Ovary (tissue), 9 donors: ENCODE results near the gene CTBP2. TPM values are rescaled to one million over a fixed set of nuclear protein-coding genes. Genes with fewer than 3 reads are reported as not detected.
A peak's percentile ranks its signal among the peaks of the same experiment; 100 is the strongest.

ENCODE experiments used
- DNase-seq, 5 donors: peaks; one replicate each; pipeline ENCODE4 v3.0.0-alpha.2; 2019 to 2020
- H3K27ac ChIP-seq, 2 donors: fragments of 200-600 bp; one replicate each; pipeline versions ENCODE4 v1.5.1 to v1.8.0; 2019 to 2022
- H3K27me3 ChIP-seq: fragments of 200-600 bp; one replicate; pipeline ENCODE4 v1.8.0; 2022
- H3K36me3 ChIP-seq: fragments of 200-600 bp; sonication (generic); one replicate; pipeline ENCODE4 v1.5.1; 2019
- H3K4me1 ChIP-seq: one replicate; pipeline ENCODE4 v1.8.1; 2013; ENCODE audit warnings: mild to moderate bottlenecking, moderate library complexity; ENCODE audit not compliant: insufficient read depth
- H3K4me3 ChIP-seq: fragments of 200-600 bp; sonication (generic); one replicate; pipeline ENCODE4 v1.5.1; 2017
- H3K9me3 ChIP-seq, 2 donors: fragments of 200-600 bp in 1 of 2; sonication (generic) in 1 of 2; one replicate each; pipeline versions ENCODE4 v1.5.1 to v1.8.1; 2013 to 2019; ENCODE audit warnings: mild to moderate bottlenecking in 1 of 2, moderate library complexity in 1 of 2
- EP300 ChIP-seq: sonication (generic); formaldehyde crosslinking; IDR thresholded peaks from one replicate; pipeline ENCODE4 v1.6.1; 2017; ENCODE audit warnings: antibody characterized with exemption
- POLR2A ChIP-seq: fragments of 450-650 bp; IDR thresholded peaks from one replicate; pipeline ENCODE4 v1.6.1; 2017; ENCODE audit warnings: antibody characterized with exemption, mild to moderate bottlenecking, moderate library complexity
- WGBS, 3 donors: extraction: QIAGEN DNeasy Blood & Tissue Kit in 1 of 3; methylation state at CpG; one replicate each; pipeline versions ENCODE4 v1.1.5 to v1.1.7; 2013 to 2017; 5-methylcytosine and 5-hydroxymethylcytosine counted together
- intact Hi-C, 4 donors: fragments of 100-400 bp; cut with DNase I; formaldehyde crosslinking; loops; one replicate each; pipeline versions ENCODE4 v1.11.0 to v1.15.1; 2022 to 2023
- polyA plus RNA-seq, 2 donors: library from polyadenylated mRNA; stranded (reverse); fragments of 200-250 nt in 1 of 2; fragments of 350-450 nt in 1 of 2; fragmentation: Illumina TruSeq in 1 of 2; extraction: RNeasy Lipid Tissue Mini Kit (QIAGEN cat#74804) in 1 of 2; gene quantifications; one replicate each; pipeline ENCODE4 v1.2.3, GENCODE V29; 2013 to 2014
- total RNA-seq, 7 donors: library from RNA; depleted of rRNA in 2 of 7; stranded (reverse); fragments of >200 nt in 2 of 7; fragmentation: NEBNext Ultra II Directional in 3 of 7; extraction: Animal tissue kit (Norgen Biotek cat#: 25700) in 3 of 7; gene quantifications; one replicate each; pipeline versions ENCODE4 v1.1.0 to v1.2.4, GENCODE V29; 2016 to 2023
- TF ChIP-seq, protein P1 (sequence below), 3 donors: fragments of 450-650 bp in 2 of 3; fragments of 200-600 bp in 1 of 3; IDR thresholded peaks; one replicate each; pipeline versions ENCODE4 v1.5.1 to v1.8.0; 2016 to 2022; ENCODE audit warnings: antibody characterized with exemption in 3 of 3, mild to moderate bottlenecking in 1 of 3
- donor health status: DM: no; HTN: no; CAD: no; lungs with moderate emphysema.
- donor health status: DM: no; HTN: no; CAD: no.
- donor health status: Bipolar disorder and iron deficiency.
- donor health status: DM: yes; HTN: yes; CAD: no.
- donor health status: DM: no; HTN: no; CAD: no.
- donor health status: DM: yes; HTN: yes; CAD: no.

The CTBP2 gene
- total and polyA plus RNA-seq, 9 donors, result 25.3 to 107 (median 69.5) TPM

GRCh38 chr10:125015356-125015944 lies 144.9 kb downstream of the CTBP2 start:
- intact Hi-C loops, result no loop called here
- Histone ChIP-seq H3K36me3 (no peaks in the 10 kb centered on the region), H3K4me3 (no peak overlapping the region), H3K9me3 (no peaks in the 10 kb centered on the region), H3K4me1 (peaks cover 44% of the 10 kb centered on the region), H3K27ac (peak overlapping the region; percentile 64 to 68), H3K27me3 (no peaks in the 10 kb centered on the region)
- 23 to 32% (median 24%) methylated on average over 23 of the region's 23 CpGs for WGBS, 3 donors
- peak in 1 of 5 donors; percentile 73 for DNase-seq
- no peak for TF ChIP-seq EP300
- TF ChIP-seq, protein P1, sequence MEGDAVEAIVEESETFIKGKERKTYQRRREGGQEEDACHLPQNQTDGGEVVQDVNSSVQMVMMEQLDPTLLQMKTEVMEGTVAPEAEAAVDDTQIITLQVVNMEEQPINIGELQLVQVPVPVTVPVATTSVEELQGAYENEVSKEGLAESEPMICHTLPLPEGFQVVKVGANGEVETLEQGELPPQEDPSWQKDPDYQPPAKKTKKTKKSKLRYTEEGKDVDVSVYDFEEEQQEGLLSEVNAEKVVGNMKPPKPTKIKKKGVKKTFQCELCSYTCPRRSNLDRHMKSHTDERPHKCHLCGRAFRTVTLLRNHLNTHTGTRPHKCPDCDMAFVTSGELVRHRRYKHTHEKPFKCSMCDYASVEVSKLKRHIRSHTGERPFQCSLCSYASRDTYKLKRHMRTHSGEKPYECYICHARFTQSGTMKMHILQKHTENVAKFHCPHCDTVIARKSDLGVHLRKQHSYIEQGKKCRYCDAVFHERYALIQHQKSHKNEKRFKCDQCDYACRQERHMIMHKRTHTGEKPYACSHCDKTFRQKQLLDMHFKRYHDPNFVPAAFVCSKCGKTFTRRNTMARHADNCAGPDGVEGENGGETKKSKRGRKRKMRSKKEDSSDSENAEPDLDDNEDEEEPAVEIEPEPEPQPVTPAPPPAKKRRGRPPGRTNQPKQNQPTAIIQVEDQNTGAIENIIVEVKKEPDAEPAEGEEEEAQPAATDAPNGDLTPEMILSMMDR (IDR thresholded peaks at IDR 0.05), result no peak
- TF ChIP-seq POLR2A, result no peak

GRCh38 chr10:125014836-125015355 lies 145.5 kb downstream of the CTBP2 start:
- intact Hi-C loops, result no loop called here
- DNase-seq, result no peak
- peak overlapping the region; percentile 64 to 68 for H3K27ac ChIP-seq

DNA sequence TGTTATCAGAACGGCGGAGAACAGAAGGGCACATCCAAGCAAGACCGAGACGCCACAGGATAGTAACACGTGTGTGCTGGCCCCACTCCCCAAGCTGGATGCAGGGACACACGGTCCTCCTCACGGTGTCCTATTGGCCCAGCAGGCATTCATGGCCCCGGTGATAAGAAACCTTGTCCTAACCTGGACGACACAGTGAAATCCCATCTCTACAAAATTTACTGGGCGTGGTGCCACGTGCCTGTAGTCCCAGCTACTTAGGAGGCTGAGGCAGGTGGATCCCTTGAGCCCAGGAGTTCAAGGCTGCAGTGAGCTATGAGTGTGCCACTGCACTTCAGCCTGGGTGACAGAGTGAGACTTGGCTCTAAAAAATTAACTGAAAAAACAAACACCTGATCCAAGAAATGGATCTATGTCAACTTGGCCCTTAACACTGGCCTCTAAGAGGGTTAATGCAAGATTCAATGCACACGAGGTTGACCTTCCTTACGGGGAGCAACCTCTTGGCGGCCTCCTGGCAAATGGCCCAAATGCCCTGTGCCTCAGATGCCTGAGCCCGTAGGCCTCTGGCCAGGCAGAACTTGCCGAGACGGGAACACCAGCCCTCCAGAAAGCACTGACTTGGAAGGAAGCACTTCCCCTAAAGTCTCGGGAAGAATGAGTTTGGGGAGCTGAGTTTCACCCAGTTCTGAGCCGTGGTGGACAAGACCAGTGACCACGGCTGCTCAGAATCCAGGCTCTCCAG lies 146.1 kb downstream of the CTBP2 start:
- intact Hi-C loops, result no loop called here
- TF ChIP-seq EP300 (no peak), POLR2A (no peak)
- TF ChIP-seq, protein P1 (IDR thresholded peaks at IDR 0.05), result no peak
- H3K36me3 ChIP-seq, result no peaks in the 10 kb centered on the region
- no peak overlapping the region for H3K27ac ChIP-seq
- H3K4me1 ChIP-seq, result peaks cover 47% of the 10 kb centered on the region
- H3K4me3 ChIP-seq, result no peak overlapping the region
- no peak for DNase-seq
- WGBS, 3 donors, result 69 to 83% (median 82%) methylated on average over 16 to 20 of the region's 20 CpGs
- H3K9me3 ChIP-seq, result no peaks in the 10 kb centered on the region
- H3K27me3 ChIP-seq, result no peaks in the 10 kb centered on the region

More at GRCh38 chr10:125014836-125015355, 145.5 kb downstream of the CTBP2 start:
- Histone ChIP-seq H3K4me3 (no peak overlapping the region), H3K36me3 (no peaks in the 10 kb centered on the region), H3K9me3 (no peaks in the 10 kb centered on the region), H3K4me1 (peaks cover 42% of the 10 kb centered on the region), H3K27me3 (no peaks in the 10 kb centered on the region)
- 85 to 92% (median 90%) methylated on average over 19 of the region's 19 CpGs for WGBS, 3 donors
- no peak for TF ChIP-seq POLR2A
- TF ChIP-seq EP300, result no peak
- TF ChIP-seq, protein P1 (IDR thresholded peaks at IDR 0.05), result no peak

- Histone ChIP-seq H3K27ac (no peak overlapping the region), H3K9me3 (no peaks in the 10 kb centered on the region), H3K36me3 (no peaks in the 10 kb centered on the region), H3K27me3 (no peaks in the 10 kb centered on the region), H3K4me1 (peaks cover 46% of the 10 kb centered on the region), H3K4me3 (no peak overlapping the region)
- DNase-seq, result no peak
- 94 to 97% (median 97%) methylated on average over 7 of the region's 7 CpGs for WGBS, 3 donors
- intact Hi-C loops, result no loop called here
- TF ChIP-seq, protein P1 (IDR thresholded peaks at IDR 0.05), result no peak
- TF ChIP-seq POLR2A (no peak), EP300 (no peak)
Observed at GRCh38 chr10:125013529-125013872, 146.9 kb downstream of the CTBP2 start.
